Hippocampal formation (tissue), 2 donors: Measurements from ENCODE around the gene KIF3A.
"Not testable (repeated sequence)": the region's sequence is repeated elsewhere in the genome, so short reads cannot be mapped to it uniquely, and the experiment has no call there.

Experiments
- DNase-seq, 2 donors: peaks; one replicate each; lab custom pipeline; 2025; lab: John Stamatoyannopoulos, UW

The KIF3A gene

GRCh38 chr5:132718544-132719312, 18.6 kb downstream of the KIF3A start:
- DNase-seq, result no peak

- no peak for DNase-seq
Observed at GRCh38 chr5:132714456-132715307, 22.7 kb downstream of the KIF3A start.

GRCh38 chr5:132708645-132709044, 28.7 kb downstream of the KIF3A start:
- no peak for DNase-seq

GRCh38 chr5:132704875-132705274, 32.5 kb downstream of the KIF3A start:
- no peak for DNase-seq

GRCh38 chr5:132695956-132696355, 41.4 kb downstream of the KIF3A start:
- DNase-seq, result no peak

- no peak for DNase-seq
Observed at GRCh38 chr5:132692632-132692967, 44.7 kb downstream of the KIF3A start.

- DNase-seq, result not testable (repeated sequence)
Observed at GRCh38 chr5:132691755-132692631, 45.4 kb downstream of the KIF3A start.

- no peak for DNase-seq
Observed at GRCh38 chr5:132690156-132690555, 47.2 kb downstream of the KIF3A start.

GRCh38 chr5:132689513-132689912, 47.8 kb downstream of the KIF3A start:
- DNase-seq, result no peak

GRCh38 chr5:132688536-132689339, 48.6 kb downstream of the KIF3A start:
- no peak for DNase-seq

- DNase-seq, result no peak
Observed at GRCh38 chr5:132687995-132688394, 49.4 kb downstream of the KIF3A start.

GRCh38 chr5:132686193-132686592, 51.2 kb downstream of the KIF3A start:
- no peak for DNase-seq

- no peak for DNase-seq
Observed at GRCh38 chr5:132684922-132685720, 52.2 kb downstream of the KIF3A start.

- no peak for DNase-seq
Observed at GRCh38 chr5:132684491-132684890, 52.9 kb downstream of the KIF3A start.

- DNase-seq, result no peak
Observed at GRCh38 chr5:132681983-132682382, 55.4 kb downstream of the KIF3A start.

GRCh38 chr5:132681476-132681831, 55.9 kb downstream of the KIF3A start:
- DNase-seq, result no peak

- DNase-seq, result no peak
Observed at GRCh38 chr5:132680780-132681475, 56.4 kb downstream of the KIF3A start.

- DNase-seq, result no peak
Observed at GRCh38 chr5:132679717-132680380, 57.5 kb downstream of the KIF3A start.

- DNase-seq, result no peak
Observed at GRCh38 chr5:132679166-132679565, 58.2 kb downstream of the KIF3A start.
